B cell (primary cell): ENCODE data around the gene TBC1D1. TPM values are rescaled to one million over a fixed set of nuclear protein-coding genes. Genes with fewer than 3 reads are reported as not detected.

ENCODE experiments used
- ATAC-seq: fragments of 200-7000 bp; cut with Tn5 transposase; one replicate; pipeline ENCODE4 v1.10.0; 2021; ENCODE audit warnings: low read depth, mild to moderate bottlenecking, moderate number of reproducible peaks, moderate library complexity
- CTCF ChIA-PET: fragments of 350-600 bp; sonication (Branson Sonifier 250); formaldehyde crosslinking; loops from one replicate; lab custom pipeline; 2021; ENCODE audit warnings: antibody characterized with exemption, inconsistent platforms; lab: Charles Lee
- POLR2A ChIA-PET: fragments of 350-600 bp; sonication (Branson Sonifier 250); formaldehyde crosslinking; loops from one replicate; lab custom pipeline; 2021; ENCODE audit warnings: antibody characterized with exemption; lab: Charles Lee
- DNase-seq: peaks from one replicate; pipeline ENCODE4 v3.0.0; 2013
- H2AFZ ChIP-seq: 2 replicates; pipeline ENCODE4 v1.6.1; 2012; ENCODE audit warnings: mild to moderate bottlenecking, low read depth, low read length; ENCODE audit not compliant: insufficient read depth, poor library complexity, severe bottlenecking
- H3K27ac ChIP-seq, 2 donors: 1 replicate in 1 of 2; 2 replicates in 1 of 2; pipeline ENCODE4 v1.5.1; 2012 to 2013; ENCODE audit warnings: low read length in 2 of 2, mild to moderate bottlenecking in 2 of 2, moderate library complexity in 1 of 2
- H3K27me3 ChIP-seq, 4 experiments: fragments of 200-600 bp in 1 of 4; sonication (generic) in 1 of 4; replicated peaks in 1 of 4; 1 replicate in 2 of 4; 2 replicates in 2 of 4; pipeline versions ENCODE4 v1.6.1 to v1.7.0; 2013 to 2016; ENCODE audit warnings: low read length in 3 of 4, mild to moderate bottlenecking in 2 of 4, mixed read lengths in 1 of 4, moderate library complexity in 1 of 4; ENCODE audit not compliant: insufficient read depth in 4 of 4, control insufficient read depth in 3 of 4; ENCODE audit errors: control extremely low read depth in 1 of 4
- H3K36me3 ChIP-seq, 2 experiments: replicated peaks in 1 of 2; 1 replicate in 1 of 2; 2 replicates in 1 of 2; pipeline versions ENCODE4 v1.6.1 to v1.7.1; 2013; ENCODE audit warnings: low read length in 1 of 2; ENCODE audit not compliant: insufficient read depth in 2 of 2, control insufficient read depth in 1 of 2; ENCODE audit errors: control extremely low read depth in 1 of 2, extremely low read depth in 1 of 2
- H3K4me1 ChIP-seq, 2 donors: fragments of 200-600 bp in 1 of 2; sonication (generic) in 1 of 2; 1 replicate in 1 of 2; 2 replicates in 1 of 2; pipeline versions ENCODE4 v1.5.1 to v1.6.1; 2013 to 2017; ENCODE audit warnings: low read length in 2 of 2; ENCODE audit not compliant: control insufficient read depth in 2 of 2, insufficient read depth in 2 of 2
- H3K4me2 ChIP-seq: replicated peaks from 2 replicates; pipeline ENCODE3; 2012; ENCODE audit warnings: mild to moderate bottlenecking, low read depth, low read length; ENCODE audit not compliant: poor library complexity, severe bottlenecking
- H3K4me3 ChIP-seq, 5 experiments: fragments of 200-600 bp in 1 of 5; sonication (generic) in 1 of 5; 1 replicate in 3 of 5; 2 replicates in 2 of 5; pipeline versions ENCODE4 v1.5.1 to v1.7.0; 2011 to 2016; ENCODE audit warnings: low read length in 4 of 5, mild to moderate bottlenecking in 4 of 5, low read depth in 2 of 5, control low read depth in 1 of 5, moderate library complexity in 1 of 5; ENCODE audit not compliant: insufficient read depth in 1 of 5; ENCODE audit errors: control extremely low read depth in 1 of 5, extremely low read depth in 1 of 5
- H3K79me2 ChIP-seq: fragments of 200-600 bp; sonication (generic); one replicate; pipeline ENCODE4 v1.6.0; 2016; ENCODE audit warnings: low read length; ENCODE audit not compliant: control insufficient read depth, insufficient read depth
- H3K9ac ChIP-seq: fragments of 200-600 bp; sonication (generic); 2 replicates; pipeline ENCODE4 v1.6.1; 2017; ENCODE audit warnings: mild to moderate bottlenecking, low read length, moderate library complexity
- H3K9me3 ChIP-seq, 3 donors: one replicate each; pipeline versions ENCODE4 v1.6.1 to v1.7.1; 2013; ENCODE audit warnings: low read length in 2 of 3; ENCODE audit not compliant: control insufficient read depth in 2 of 3, insufficient read depth in 1 of 3; ENCODE audit errors: control extremely low read depth in 1 of 3
- H4K20me1 ChIP-seq: 2 replicates; pipeline ENCODE4 v1.6.0; 2012; ENCODE audit warnings: mild to moderate bottlenecking, low read length; ENCODE audit not compliant: insufficient read depth, control insufficient read depth, poor library complexity, severe bottlenecking
- H3K27ac Mint-ChIP-seq: one replicate; pipeline ENCODE4 v1.8.0; 2021; ENCODE audit warnings: mixed read lengths
- H3K27me3 Mint-ChIP-seq: one replicate; pipeline ENCODE4 v1.8.0; 2021; ENCODE audit warnings: mixed read lengths
- H3K4me1 Mint-ChIP-seq: one replicate; pipeline ENCODE4 v1.8.0; 2021; ENCODE audit warnings: mixed read lengths
- H3K4me3 Mint-ChIP-seq: one replicate; pipeline ENCODE4 v1.8.0; 2021; ENCODE audit warnings: mixed read lengths
- H3K9me3 Mint-ChIP-seq: one replicate; pipeline ENCODE4 v1.8.0; 2022; ENCODE audit warnings: mixed read lengths; ENCODE audit not compliant: insufficient read depth
- CTCF ChIP-seq: fragments of 200-600 bp; IDR thresholded peaks from one replicate; pipeline ENCODE4 v1.8.0; 2022; ENCODE audit warnings: antibody characterized with exemption, mild to moderate bottlenecking
- EZH2 ChIP-seq: IDR thresholded peaks from 2 replicates; pipeline ENCODE4 v1.6.1; 2012; ENCODE audit warnings: borderline replicate concordance, low read depth, mild to moderate bottlenecking, moderate library complexity, low read length; ENCODE audit not compliant: insufficient read depth, poor library complexity, severe bottlenecking
- WGBS: methylation state at CpG from one replicate; pipeline ENCODE4 v1.1.5; 2013; ENCODE audit warnings: missing lambda C conversion rate; ENCODE audit not compliant: insufficient coverage; 5-methylcytosine and 5-hydroxymethylcytosine counted together
- intact Hi-C: fragments of 100-400 bp; cut with micrococcal nuclease; formaldehyde crosslinking; loops from one replicate; pipeline ENCODE4 v1.10.0; 2022
- polyA plus RNA-seq: library from polyadenylated mRNA; depleted of rRNA; stranded (reverse); fragments of >200 nt; gene quantifications from 2 replicates; pipeline ENCODE4 v1.2.3, GENCODE V29; 2012
- total RNA-seq, 2 donors: library from RNA; stranded (reverse); fragments of 120-200 nt in 1 of 2; gene quantifications; 1 replicate in 1 of 2; 2 replicates in 1 of 2; pipeline versions ENCODE4 v1.2.3 to v1.2.4, GENCODE V29; 2013 to 2022

Gene TBC1D1
- total and polyA plus RNA-seq, 2 donors (not counting 1 experiment from before 2014, with no cell fraction given) = 88.2 to 98.7 TPM

DNA sequence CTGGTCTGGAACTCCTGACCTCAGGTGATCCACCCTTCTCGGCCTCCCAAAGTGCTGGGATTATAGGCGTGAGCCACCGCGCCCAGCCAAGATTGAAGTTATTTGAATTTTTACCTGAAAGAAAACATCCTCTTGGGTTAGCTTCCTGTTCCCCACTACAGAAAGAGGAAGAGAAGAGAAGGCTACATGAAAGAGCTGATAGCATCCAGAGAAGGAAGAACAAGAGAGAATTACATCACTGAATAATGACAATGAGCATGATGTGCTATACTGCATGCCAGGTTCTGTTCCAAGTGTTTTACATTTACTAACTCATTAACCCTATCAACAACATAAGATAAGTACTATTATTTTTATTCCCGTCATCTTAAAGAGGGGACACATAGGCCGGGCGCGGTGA is 11.5 kb upstream of the TBC1D1 start:
- H3K9me3 ChIP-seq = no peaks in the 10 kb centered on the region
- ChIA-PET CTCF (interaction anchor here (0.6 to 1.2 kb wide), 2 partner anchors 22 to 76 kb away, joined by 3 to 5 read pairs; no protein-coding TSS in a partner anchor), POLR2A (no interaction called here)
- H3K9ac ChIP-seq = no peak overlapping the region
- Mint-ChIP-seq H3K4me3 (no peak overlapping the region), H3K27ac (peak overlapping the region; percentile 0), H3K9me3 (no peaks in the 10 kb centered on the region), H3K27me3 (no peaks in the 10 kb centered on the region), H3K4me1 (peaks cover 10% of the 10 kb centered on the region)
- H3K27ac ChIP-seq = peak overlapping the region in 1 of 2 donors; percentile 26
- no peaks in the 10 kb centered on the region for H3K36me3 ChIP-seq
- H3K4me2 ChIP-seq = peak overlapping the region; percentile 40
- no peaks in the 10 kb centered on the region for H3K27me3 ChIP-seq
- peak overlapping the region; percentile 28 for H2AFZ ChIP-seq
- TF ChIP-seq EZH2 (no peak), CTCF (no peak)
- WGBS = 98% methylated on average over 4 of the region's 8 CpGs
- H3K4me1 ChIP-seq = peaks cover 9 to 14% of the 10 kb centered on the region in 2 donors
- DNase-seq = peak; percentile 35
- no peaks in the 10 kb centered on the region for H4K20me1 ChIP-seq
- ATAC-seq = no peak
- no peaks in the 10 kb centered on the region for H3K79me2 ChIP-seq
- intact Hi-C loops = no loop called here
- H3K4me3 ChIP-seq = no peak overlapping the region

- H3K79me2 ChIP-seq = no peaks in the 10 kb centered on the region
- H4K20me1 ChIP-seq = no peaks in the 10 kb centered on the region
- no peak for DNase-seq
- no peak overlapping the region for H3K9ac ChIP-seq
- peaks cover 11% of the 10 kb centered on the region for H3K4me1 Mint-ChIP-seq
- no peaks in the 10 kb centered on the region for H3K27me3 ChIP-seq
- no peak overlapping the region for H3K27ac Mint-ChIP-seq
- POLR2A ChIA-PET = no interaction called here
- TF ChIP-seq CTCF (no peak), EZH2 (no peak)
- no peaks in the 10 kb centered on the region for H3K36me3 ChIP-seq
- H3K9me3 Mint-ChIP-seq = no peaks in the 10 kb centered on the region
- no peak overlapping the region for H3K4me3 ChIP-seq
- no peaks in the 10 kb centered on the region for H3K9me3 ChIP-seq
- no peak overlapping the region for H3K4me3 Mint-ChIP-seq
- 88% methylated on average over 4 of the region's 5 CpGs for WGBS
- ATAC-seq = no peak
- peaks cover 9 to 14% of the 10 kb centered on the region in 2 donors for H3K4me1 ChIP-seq
- CTCF ChIA-PET = no interaction called here
- no peak overlapping the region for H2AFZ ChIP-seq
- H3K4me2 ChIP-seq = no peak overlapping the region
- H3K27me3 Mint-ChIP-seq = no peaks in the 10 kb centered on the region
- intact Hi-C loops = no loop called here
- no peak overlapping the region for H3K27ac ChIP-seq
These were observed 9.1 kb upstream of the TBC1D1 start for GRCh38 chr4:37881811-37882210.
